HUDEP-2 (cell line): Measurements from ENCODE around the gene CSRNP3.
"Not testable (repeated sequence)": the region's sequence is repeated elsewhere in the genome, so short reads cannot be mapped to it uniquely, and the experiment has no call there.

ENCODE experiments used
- DNase-seq, 76 experiments: peaks; one replicate each; lab custom pipeline; 2025; ENCODE audit not compliant: unreplicated experiment in 76 of 76; lab: John Stamatoyannopoulos, UW

Gene CSRNP3

GRCh38 chr2:165582863-165583506, 113.5 kb downstream of the CSRNP3 start:
- no peak for DNase-seq

- no peak for DNase-seq
Measured at GRCh38 chr2:165584126-165584654, 114.7 kb downstream of the CSRNP3 start.

DNA sequence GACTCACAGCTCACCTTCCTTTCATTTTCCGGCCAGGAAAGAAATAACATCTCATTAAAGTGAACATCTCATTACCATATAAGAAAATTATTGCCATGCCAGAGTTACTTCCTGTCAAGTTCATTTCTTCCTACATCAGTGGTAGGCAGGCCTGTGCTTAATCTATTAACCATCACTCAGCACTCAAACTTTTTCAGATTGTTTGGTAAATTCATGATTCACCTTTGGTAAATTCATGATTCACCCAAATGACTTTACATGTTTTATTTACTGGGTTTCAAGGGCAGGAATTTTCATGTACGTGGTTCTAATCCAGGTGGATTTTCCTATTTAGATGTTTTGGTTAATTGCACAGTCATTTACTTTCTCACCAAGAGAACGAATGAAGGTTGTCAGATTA, 116.5 kb downstream of the CSRNP3 start:
- no peak for DNase-seq

- no peak for DNase-seq
Measured at GRCh38 chr2:165587335-165587938, 117.9 kb downstream of the CSRNP3 start.

DNA sequence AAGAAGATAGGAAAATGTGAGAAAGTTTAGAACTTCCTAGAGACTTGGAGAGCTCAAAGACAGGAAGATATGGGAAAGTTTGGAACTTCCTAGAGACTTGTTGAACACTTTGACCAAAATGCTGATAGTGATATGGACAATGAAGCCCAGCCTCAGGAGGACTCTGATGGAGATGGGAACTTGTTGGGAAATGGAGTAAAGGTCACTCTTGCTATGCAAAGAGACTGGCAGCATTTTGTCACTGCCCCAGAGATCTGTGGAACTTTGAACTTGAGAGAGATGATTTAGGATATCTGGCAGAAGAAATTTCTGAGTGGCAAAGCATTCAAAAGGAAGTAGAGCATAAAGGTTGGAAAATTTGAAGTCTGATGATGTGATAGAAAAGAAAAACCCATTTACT, 121.5 kb downstream of the CSRNP3 start:
- not testable (repeated sequence) for DNase-seq

DNA sequence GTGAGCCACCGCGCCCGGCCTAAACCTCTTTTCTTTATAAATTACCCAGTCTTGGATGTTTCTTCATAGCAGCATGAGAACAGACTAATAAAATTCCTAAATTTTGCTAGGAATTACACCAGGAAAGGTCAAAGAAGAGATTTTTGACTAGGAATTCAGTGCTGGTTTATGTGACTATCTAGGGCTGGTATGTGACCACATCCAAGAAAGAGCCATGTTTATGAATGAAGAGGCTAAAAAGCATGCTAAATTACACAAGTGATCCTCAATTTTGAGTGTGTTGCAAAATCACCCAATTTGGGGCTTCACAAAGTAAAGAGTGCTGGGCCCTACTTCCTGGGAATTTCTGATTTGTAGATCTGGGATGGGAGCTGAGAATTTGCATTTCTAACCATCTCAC, 123.6 kb downstream of the CSRNP3 start:
- no peak for DNase-seq

- no peak for DNase-seq
Measured at GRCh38 chr2:165594231-165594934, 124.9 kb downstream of the CSRNP3 start.

- DNase-seq = no peak
Measured at GRCh38 chr2:165594935-165595255, 125.4 kb downstream of the CSRNP3 start.

DNA sequence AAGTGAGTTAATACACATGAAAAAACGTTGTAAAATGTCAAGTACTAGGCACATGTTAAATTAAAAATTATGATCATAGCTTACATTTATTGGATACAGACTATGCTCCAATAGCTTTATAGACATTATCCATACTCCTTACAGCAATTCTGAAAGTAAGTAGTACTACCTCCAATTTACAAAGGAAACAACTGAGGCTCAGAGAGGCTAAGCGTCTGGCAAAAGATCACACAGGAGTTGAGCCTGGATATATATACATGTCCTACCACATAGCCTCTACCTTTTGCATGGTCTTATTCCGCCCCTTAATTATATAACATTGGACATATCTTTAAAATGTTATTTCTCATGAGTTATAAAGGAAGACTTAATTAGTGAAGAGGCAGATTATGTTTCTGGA, 127.3 kb downstream of the CSRNP3 start:
- no peak for DNase-seq

GRCh38 chr2:165601065-165601830, 131.8 kb downstream of the CSRNP3 start:
- no peak for DNase-seq

DNA sequence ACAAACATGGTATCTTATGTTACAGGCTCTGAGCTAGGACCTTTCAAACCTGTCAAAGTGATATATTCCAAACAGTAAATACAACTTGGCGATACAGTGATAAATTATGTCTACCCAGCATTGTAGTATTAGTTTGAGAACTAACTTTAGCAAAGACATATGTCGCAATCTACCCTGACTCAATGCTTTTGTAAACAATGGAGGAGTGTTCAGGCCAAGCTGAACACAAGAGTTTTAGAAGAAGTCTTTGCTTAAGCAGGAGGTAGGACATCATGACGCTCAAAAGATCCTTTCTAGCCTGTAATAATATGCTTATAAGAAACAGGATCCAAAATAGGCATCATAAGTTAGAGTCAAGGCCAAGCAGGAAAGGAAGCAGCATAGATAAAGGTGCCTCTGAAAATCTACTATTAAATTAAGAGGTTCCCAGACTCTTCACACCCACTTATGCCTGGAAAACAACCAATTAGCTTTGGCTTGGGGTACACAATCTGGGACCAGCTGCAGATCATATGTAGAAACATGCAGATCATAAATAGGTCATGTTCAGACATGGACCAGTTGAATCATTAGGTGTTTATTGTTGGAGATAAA, 132.5 kb downstream of the CSRNP3 start:
- DNase-seq = no peak

DNA sequence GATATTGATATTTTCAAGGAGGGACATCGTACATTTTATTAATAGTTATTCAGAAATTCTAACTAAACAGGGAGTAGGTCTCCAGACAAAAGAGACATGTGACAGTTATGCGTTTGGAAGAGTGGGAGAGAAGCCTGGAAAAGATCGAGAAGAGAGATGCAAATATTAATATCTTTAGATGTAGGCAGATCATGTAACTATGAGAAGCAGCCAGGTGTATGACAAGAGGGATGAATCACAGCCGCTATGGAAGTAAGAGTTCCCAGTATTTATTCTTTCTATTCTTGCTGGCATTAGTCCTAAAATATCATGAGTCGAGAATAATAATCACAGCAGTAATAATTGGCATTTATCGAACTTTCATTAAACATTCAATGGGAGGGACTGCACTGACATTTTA, 140.2 kb downstream of the CSRNP3 start:
- DNase-seq = no peak

DNA sequence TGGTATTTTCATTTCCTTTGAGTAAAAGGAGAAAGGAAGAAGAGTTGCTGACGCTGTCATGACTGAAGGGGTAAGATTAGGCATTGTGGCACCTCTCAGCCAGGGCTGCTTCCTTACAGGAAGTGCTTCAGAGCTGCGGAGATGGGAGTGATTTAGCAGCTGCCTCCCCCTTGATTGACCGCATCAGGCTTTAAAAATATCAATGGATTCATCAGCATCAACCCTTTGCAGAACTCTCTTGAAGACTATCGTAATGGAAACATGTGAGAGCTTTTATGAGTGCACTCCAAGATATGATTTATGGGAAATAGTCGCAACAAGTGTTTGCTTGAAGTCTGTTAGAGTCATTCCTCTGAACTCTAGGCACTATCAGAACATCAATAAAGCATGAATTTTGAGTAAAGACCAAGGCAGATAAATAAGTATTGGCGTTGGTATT, 141.1 kb downstream of the CSRNP3 start:
- no peak for DNase-seq

DNA sequence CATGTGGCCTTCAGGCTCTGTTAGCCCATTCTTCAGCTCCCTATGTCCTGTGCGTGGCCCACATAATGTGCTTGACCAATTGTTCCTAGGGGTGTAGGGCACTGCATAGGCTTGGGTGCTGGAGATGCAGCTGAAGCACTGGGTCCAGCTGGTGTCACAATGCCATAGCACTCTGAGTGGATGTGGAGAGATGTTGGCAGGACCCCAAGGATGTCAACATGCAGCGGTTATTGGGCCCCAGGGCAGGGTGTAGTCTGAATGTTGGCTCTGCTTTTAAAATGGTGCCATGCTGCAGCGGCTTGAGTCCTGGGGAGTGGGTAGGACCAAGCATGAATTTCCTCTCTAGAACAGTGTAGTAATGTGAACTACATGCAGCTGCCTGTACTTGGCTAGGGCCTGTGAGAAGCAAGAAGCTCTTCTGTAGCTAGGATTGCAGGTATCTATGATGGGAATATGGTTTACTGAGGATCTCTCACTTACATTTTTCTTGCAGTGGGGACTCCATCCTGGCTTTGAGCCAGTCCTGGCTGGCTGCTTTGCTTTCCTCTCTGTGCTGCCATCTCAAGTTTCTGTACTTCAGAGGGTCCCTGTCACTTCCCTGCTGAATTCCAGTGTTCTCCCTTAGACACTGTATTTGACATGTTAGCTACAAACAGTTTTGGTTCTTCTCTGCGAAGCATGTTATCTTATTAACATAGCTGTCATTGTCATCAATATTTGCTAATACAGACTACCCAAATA, 148.4 kb downstream of the CSRNP3 start:
- DNase-seq = no peak

- no peak for DNase-seq
Measured at GRCh38 chr2:165618806-165619205, 149.3 kb downstream of the CSRNP3 start.

DNA sequence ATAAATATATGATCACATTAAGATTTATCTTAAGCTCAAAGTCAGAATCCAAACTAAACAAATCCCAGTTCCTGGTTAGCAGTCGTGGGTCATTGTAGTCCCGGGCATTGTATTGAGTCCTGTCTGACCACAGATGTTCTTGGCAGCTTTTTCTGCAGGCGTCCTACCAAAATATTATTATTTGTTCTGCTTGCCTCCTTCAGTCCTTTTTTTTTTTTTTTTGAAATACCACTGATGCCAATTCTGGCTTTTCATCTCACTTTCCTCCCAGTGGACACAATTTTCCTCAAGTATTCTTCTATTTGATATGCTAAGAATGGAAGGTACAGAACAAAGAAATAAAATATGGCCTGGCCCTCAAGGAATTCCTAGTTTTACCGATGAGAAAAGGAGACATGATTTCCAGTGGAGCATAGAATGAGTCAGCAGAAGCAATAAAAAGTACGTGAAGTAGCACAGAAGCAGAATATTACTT, 151.6 kb downstream of the CSRNP3 start:
- DNase-seq = no peak

- no peak for DNase-seq
Measured at GRCh38 chr2:165623161-165623560, 153.7 kb downstream of the CSRNP3 start.

GRCh38 chr2:165623783-165624469, 154.4 kb downstream of the CSRNP3 start:
- no peak for DNase-seq

- DNase-seq = no peak
Measured at GRCh38 chr2:165624470-165624800, 154.9 kb downstream of the CSRNP3 start.

DNA sequence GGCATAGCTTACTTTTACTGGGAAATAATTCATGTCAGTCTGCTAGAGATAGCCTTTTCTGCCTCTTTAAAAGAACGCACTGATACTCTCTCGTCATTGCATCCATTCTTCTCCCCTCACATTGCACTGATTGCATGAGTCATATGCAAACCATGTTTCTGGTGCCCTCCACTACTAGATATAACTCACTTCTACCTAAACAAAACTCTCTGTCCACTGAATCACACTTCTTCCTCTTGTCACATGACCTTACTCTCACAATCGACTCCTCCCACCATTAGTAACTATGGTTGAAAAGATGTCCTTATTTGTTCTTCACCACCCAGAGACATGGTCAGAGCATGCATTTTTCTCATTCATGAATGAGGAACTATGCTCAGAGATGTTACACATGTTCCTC, 158.0 kb downstream of the CSRNP3 start:
- DNase-seq = no peak
